Middle frontal gyrus (tissue), 1 donor: ENCODE data around the gene TEX13A.
"Not testable (repeated sequence)": the region's sequence is repeated elsewhere in the genome, so short reads cannot be mapped to it uniquely, and the experiment has no call there.

Source experiments
- DNase-seq: peaks from one replicate; pipeline ENCODE4 v3.0.0-alpha.2; 2015; ENCODE audit warnings: low spot score; ENCODE audit errors: extremely low spot score

Gene TEX13A, protein sequence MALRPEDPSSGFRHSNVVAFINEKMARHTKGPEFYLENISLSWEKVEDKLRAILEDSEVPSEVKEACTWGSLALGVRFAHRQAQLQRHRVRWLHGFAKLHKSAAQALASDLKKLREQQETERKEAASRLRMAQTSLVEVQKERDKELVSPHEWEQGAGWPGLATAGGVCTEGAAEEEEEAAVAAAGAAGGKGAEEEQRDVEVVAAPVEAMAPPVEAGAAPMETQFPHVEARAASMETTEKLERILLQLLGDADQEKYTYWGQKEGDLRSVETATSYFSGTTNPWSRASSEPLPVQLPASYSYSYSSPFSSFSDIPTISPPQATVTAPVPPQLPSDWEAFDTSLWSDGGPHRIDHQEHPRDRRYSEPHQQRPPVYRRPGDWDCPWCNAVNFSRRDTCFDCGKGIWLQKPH

DNA sequence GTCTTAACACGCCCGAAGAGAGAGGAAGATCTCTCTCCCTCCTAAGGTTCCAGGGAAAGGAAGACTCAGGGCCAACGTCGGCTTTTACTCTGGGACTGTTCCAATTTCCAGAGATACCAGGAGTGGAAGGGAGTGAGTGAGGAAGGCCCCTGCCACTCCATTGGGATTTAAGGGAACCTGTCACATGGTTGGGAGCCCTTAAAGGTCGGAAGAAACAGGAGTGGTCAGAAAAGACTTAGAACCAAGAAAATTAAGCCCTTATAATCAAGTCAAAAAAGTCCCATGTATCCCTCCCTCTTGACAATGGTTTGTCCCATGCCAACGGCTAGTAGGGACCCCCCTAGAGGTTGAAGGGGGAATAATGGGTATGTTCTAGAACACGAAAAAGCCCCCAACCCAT lies at the start of gene TEX13A:
TEX13A (minus strand) TSS at position 59 of the 400 bp plus-strand sequence. CDS start 297 bp downstream, outside the sequence.
- no peak for DNase-seq

GRCh38 chrX:105269386-105269785 lies 48.9 kb upstream of the TEX13A start:
- no peak for DNase-seq

- DNase-seq, result no peak
Measured at GRCh38 chrX:105267167-105267566, 46.7 kb upstream of the TEX13A start.

GRCh38 chrX:105266456-105266855 lies 46.0 kb upstream of the TEX13A start:
- no peak for DNase-seq

GRCh38 chrX:105265093-105265492 lies 44.6 kb upstream of the TEX13A start:
- DNase-seq, result no peak

- DNase-seq, result no peak
Measured at GRCh38 chrX:105263801-105264200, 43.3 kb upstream of the TEX13A start.

DNA sequence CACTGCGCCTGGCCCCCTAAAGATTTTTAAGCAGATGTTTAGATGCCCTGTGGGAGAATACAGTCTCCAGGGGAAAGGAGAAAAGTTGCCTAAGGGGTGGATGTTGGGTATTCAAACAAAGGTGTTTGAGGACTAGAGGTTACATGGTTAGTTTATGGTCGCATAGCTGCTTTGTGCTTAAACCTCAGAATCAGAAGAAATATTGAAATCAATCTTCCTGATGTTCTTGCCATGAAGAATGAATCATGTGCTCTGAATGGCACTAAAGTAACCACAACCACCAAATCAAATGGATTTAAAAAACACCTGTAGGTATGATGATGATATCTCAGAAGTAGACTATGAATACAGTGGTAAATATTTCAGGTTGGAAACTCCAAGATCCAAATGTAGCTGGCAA lies 42.7 kb upstream of the TEX13A start:
- DNase-seq, result no peak

GRCh38 chrX:105260291-105261043 lies 40.0 kb upstream of the TEX13A start:
- DNase-seq, result no peak

- DNase-seq, result no peak
Measured at GRCh38 chrX:105241056-105241455, 20.6 kb upstream of the TEX13A start.

DNA sequence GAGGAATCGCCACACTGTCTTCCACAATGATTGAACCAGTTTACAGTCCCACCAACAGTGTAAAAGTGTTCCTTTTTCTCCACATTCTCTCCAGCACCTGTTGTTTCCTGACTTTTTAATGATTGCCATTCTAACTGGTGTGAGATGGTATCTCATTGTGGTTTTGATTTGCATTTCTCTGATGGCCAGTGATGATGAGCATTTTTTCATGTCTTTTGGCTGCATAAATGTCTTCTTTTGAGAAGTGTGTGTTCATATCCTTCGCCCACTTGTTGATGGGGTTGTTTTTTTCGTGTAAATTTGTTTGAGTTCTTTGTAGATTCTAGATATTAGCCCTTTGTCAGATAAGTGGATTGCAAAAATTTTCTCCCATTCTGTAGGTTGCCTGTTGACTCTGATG lies 16.9 kb upstream of the TEX13A start:
- not testable (repeated sequence) for DNase-seq

DNA sequence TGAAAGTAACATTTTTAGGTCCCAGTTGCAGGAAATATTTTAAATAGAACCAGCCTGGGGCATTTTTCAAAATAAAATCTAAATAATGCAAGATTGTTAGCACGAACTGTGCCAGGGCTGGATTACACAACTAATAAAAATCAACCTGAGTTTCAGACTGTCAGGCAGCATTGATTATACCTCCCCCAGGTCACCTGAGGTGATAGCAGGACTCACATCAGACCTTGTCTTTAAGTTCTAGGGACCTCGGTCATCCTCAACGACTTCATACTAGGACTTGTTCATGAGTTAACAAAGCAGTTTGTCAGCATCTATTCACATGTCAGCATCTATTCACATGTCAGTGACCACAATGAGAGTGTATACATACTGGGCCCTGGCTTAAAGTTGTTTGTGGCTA lies 8.7 kb upstream of the TEX13A start:
- DNase-seq, result no peak

- no peak for DNase-seq
Measured at GRCh38 chrX:105228602-105229001, 8.1 kb upstream of the TEX13A start.

DNA sequence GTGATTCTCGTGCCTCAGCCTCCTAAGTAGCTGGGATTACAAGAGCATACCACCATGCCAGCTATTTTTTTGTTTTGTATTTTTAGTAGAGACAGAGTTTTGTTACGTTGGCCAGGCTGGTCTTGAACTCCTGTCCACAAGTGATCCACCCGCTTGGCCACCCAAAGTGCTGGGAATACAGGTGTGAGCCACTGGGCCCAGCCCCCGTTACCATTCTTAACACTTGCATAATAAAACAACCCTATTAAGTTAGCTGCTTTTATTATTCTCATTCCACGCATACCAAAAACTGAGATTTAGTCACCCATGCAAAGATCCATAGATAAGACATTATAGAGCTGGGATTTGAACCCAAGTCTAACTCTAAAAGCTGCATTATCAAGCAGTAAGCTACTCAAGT lies 6.0 kb upstream of the TEX13A start:
- DNase-seq, result no peak

GRCh38 chrX:105221374-105221773 lies 880 bp upstream of the TEX13A start:
- DNase-seq, result no peak

GRCh38 chrX:105219454-105220401 lies 766 bp downstream of the TEX13A start:
- DNase-seq, result no peak

DNA sequence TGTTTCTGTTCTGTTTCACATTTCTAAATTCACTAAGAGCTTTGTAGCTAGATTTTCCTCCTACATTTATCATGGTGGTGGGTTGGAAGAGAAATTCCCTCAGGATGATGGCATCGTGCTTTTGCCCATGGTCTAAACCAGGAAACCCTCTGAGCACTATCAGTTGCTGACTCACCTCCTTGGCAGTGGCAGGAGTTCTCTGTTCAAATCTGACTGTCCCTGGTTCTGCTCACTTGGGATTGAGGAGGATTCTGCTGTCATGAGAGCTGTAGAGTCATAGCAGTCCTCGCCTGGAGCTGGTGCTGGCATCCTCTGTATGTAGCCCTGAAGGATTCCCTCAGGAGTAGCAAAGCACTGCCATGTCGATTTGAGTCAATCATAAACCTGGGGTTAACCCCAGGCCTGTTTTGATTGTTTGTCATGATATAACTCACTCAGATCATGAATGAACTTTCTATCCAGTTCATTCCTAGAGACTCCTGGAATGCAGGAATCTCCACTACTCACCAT lies 9.4 kb downstream of the TEX13A start:
- DNase-seq, result no peak

DNA sequence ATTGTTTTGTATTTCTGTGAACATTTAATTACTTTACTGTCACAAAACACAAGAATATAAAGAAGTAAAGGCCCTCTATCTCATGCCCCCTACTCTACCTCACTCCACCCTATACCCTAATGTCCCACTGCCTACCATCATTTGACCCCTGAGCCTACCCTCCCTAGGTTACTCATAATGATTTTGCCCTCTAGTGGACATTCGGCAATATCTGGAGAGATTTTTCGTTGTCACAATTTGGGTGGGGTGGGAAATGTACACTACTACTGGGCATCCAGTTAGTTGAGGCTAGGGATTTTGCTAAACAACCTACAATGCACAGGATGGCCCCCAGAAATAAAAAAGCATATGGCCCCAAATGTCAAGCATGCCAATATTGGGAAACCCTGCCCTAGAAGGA lies 10.2 kb downstream of the TEX13A start:
- DNase-seq, result no peak

DNA sequence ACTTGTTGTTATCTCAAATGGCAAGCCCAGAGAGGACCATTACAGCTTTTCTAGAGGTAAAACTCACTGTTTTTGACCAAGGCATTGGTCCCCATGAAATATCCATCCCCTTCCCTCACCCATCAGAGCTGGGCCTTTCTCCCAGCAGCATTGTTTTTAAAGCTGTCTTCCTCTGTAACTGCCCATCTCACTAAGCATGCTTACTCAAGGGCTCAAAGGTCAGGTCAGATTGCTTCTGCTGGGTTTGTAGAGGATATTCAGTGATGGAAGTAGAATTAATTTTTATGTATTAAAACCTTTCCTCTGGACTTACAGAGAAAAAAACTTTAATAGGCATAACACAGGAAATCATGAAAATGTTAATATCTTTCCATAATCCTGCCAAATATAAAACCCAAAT lies 11.1 kb downstream of the TEX13A start:
- no peak for DNase-seq

GRCh38 chrX:105191878-105192277 lies 28.6 kb downstream of the TEX13A start:
- DNase-seq, result no peak

DNA sequence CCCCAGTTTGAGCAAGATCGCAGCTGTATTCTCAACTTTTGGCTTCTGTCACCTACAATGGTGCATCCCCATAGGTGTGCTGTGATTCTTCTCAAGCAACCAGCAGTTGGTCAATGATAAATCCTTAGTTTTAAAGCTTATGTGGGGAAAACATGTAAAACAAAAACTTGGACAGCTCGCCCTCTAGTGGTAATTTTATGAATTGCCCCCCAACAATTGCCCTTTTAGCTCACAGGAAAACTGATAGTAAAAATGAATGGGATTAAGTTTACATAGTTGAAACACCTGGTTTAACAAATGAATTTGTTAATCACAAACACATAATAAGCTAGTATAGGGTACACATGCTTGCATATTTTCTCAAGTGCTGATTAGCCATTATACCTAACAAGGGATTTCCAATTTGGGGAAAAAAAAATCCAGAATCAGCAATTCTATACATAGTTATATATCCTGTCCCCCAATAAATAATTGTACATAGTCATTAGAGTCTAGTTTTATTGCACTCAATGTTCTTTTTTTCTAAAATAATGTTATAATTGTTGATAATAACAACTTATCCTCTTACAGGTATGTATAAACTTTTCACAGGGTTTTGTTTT lies 30.1 kb downstream of the TEX13A start:
- no peak for DNase-seq

DNA sequence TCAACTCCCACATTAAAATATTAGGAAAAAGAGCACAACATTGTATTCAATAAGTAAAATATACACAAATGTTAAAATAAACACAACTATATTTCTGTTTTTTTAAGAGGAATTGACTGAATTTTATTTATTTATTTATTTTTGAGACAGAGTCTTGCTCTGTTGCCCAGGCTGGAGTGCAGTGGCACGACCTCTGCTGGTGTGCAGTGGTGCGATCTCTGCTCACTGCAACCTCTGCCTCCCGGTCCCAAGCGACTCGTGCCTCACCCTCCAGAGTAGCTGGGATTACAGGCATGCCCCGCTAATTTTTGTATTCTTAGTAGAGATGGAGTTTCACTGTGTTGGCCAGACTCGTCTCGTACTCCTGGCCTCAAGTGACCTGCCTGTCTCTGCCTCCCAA lies 31.4 kb downstream of the TEX13A start:
- no peak for DNase-seq
